ENCODE results near the gene VPS29. TPM values are rescaled to one million over a fixed set of nuclear protein-coding genes. Genes with fewer than 3 reads are reported as not detected.
"Not testable (repeated sequence)": the region's sequence is repeated elsewhere in the genome, so short reads cannot be mapped to it uniquely, and the experiment has no call there.

VPS29 gene
- total RNA-seq, 1 donor from 2014 or later: 72.6 TPM

DNA sequence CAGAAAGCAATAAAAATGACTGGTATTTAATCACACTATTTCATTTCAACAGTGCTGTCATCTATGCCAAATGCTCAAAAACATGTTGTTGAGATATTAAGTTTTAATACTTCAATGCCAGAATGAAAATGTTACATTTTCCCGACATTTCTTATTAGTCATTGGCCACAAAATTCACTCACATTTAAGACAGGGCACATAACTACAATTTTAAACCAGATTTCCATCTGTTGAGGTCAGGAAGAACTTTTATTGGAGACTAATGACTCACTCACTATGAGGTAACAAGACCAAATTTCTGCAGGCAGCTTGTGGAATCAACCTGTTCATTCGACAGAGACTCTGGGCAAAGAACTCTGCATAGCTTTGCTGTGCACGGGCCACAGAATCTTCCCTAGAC lies 44.4 kb upstream of the VPS29 start:
- no peaks in the 10 kb centered on the region for H3K9me3 Mint-ChIP-seq
- TF ChIP-seq CTCF (conservative IDR thresholded peaks at IDR 0.05): no peak
- no peak for DNase-seq (ENCODE audit: extremely low spot score, unreplicated experiment)
- H3K27ac Mint-ChIP-seq: no peak overlapping the region
- H3K4me3 Mint-ChIP-seq: no peak overlapping the region
- H3K4me1 Mint-ChIP-seq (ENCODE audit: unreplicated experiment): peaks cover 15% of the 10 kb centered on the region
- H3K36me3 Mint-ChIP-seq: peaks cover 29% of the 10 kb centered on the region
- H3K27me3 Mint-ChIP-seq: no peaks in the 10 kb centered on the region

DNA sequence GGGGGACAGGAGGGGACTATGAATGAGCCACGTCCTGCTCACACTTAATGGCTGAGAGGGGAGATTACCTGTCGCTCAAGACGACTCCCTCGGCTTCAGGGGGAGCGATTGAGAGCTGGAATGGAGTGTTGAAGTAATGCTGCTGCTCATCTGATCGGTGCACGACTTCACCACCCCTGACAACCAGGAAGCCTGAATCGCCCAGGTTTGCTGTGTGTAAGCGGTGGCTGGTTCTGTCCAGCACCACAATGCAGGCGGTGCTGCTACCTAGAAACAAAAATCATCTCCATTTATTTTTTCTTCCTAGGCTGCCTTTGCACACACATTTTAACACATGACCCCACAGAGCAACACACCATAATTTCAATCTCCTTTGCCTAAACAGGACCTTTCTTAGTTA lies 43.9 kb upstream of the VPS29 start:
- no peak for DNase-seq (ENCODE audit: extremely low spot score, unreplicated experiment)
- H3K27me3 Mint-ChIP-seq: no peaks in the 10 kb centered on the region
- no peak for TF ChIP-seq CTCF (conservative IDR thresholded peaks at IDR 0.05)
- peaks cover 29% of the 10 kb centered on the region for H3K36me3 Mint-ChIP-seq
- H3K4me3 Mint-ChIP-seq: no peak overlapping the region
- H3K4me1 Mint-ChIP-seq (ENCODE audit: unreplicated experiment): peaks cover 15% of the 10 kb centered on the region
- no peaks in the 10 kb centered on the region for H3K9me3 Mint-ChIP-seq
- H3K27ac Mint-ChIP-seq: peak overlapping the region; percentile 7

DNA sequence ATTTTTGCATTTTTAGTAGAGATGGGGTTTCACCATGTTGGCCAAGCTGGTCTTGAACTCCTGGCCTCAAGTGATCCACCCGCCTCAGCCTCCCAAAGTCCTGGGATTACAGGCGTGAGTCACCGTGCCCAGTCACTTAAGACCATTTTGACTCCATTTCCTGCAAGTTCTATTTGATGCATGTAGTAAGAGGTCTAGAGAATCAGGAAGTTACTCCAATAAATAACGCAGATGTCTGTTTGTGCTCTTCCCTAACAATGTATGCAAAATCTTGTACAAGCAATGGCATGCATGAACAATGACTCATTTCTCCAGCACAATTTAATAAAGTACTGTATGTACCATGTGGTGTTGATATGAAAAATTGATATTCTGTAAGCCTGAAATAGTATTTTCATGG lies 43.3 kb upstream of the VPS29 start:
- Mint-ChIP-seq H3K36me3 (peaks cover 29% of the 10 kb centered on the region), H3K27ac (peak overlapping the region; percentile 7), H3K4me1 (ENCODE audit: unreplicated experiment) (peaks cover 15% of the 10 kb centered on the region)
- H3K27me3 Mint-ChIP-seq; H3K9me3 Mint-ChIP-seq; DNase-seq (ENCODE audit: extremely low spot score, unreplicated experiment); H3K4me3 Mint-ChIP-seq: not testable (repeated sequence)

DNA sequence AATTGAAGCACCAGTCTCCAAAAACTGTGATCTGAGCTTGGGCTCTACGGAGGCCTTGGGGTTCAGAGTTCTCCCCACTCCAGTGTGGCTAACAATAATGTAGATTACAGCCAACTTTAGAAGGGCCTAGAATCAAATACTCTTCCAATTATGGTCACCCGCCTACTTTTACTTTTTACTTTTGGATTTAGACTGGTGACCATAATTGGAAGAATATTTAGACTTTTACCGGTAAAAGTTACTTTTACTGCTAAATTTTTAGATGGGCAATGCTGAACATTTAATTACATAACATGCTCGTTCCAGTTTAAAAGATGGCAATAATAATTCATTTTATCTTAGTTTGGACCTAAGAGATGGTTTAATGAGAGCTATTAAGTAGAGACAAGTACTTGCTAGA lies 42.1 kb upstream of the VPS29 start:
- H3K36me3 Mint-ChIP-seq: peaks cover 28% of the 10 kb centered on the region

GRCh38 chr12:110543252-110543959 lies 41.5 kb upstream of the VPS29 start:
- no peak overlapping the region for H3K4me3 Mint-ChIP-seq
- no peaks in the 10 kb centered on the region for H3K27me3 Mint-ChIP-seq
- DNase-seq (ENCODE audit: extremely low spot score, unreplicated experiment): no peak
- TF ChIP-seq CTCF (conservative IDR thresholded peaks at IDR 0.05): no peak
- H3K9me3 Mint-ChIP-seq: no peaks in the 10 kb centered on the region
- H3K4me1 Mint-ChIP-seq (ENCODE audit: unreplicated experiment): peaks cover 8% of the 10 kb centered on the region
- no peak overlapping the region for H3K27ac Mint-ChIP-seq
- H3K36me3 Mint-ChIP-seq: peaks cover 29% of the 10 kb centered on the region

More for the DNA sequence above, 42.1 kb upstream of the VPS29 start:
- no peak overlapping the region for H3K4me3 Mint-ChIP-seq
- H3K27me3 Mint-ChIP-seq: no peaks in the 10 kb centered on the region
- TF ChIP-seq CTCF (conservative IDR thresholded peaks at IDR 0.05): no peak
- no peaks in the 10 kb centered on the region for H3K9me3 Mint-ChIP-seq
- H3K27ac Mint-ChIP-seq: no peak overlapping the region
- peaks cover 8% of the 10 kb centered on the region for H3K4me1 Mint-ChIP-seq (ENCODE audit: unreplicated experiment)
- no peak for DNase-seq (ENCODE audit: extremely low spot score, unreplicated experiment)

DNA sequence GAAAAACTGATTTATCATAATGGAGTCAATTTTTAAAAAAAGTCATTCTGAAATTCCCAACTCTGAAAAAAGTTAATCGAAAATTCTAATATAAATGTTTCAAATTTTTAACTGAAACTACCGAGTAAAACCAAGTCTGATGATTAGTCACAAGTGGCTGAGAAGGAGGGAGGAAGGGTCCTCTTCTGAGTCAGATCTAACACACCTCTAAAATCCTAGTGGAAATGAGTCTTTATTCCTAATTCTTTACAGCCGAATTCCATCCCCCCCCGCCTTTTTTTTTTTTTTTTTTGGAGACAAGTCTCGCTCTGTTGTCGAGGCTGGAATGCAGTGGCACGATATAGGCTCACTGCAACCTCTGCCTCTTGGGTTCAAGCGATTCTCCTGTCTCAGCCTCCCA lies 38.1 kb upstream of the VPS29 start:
- Mint-ChIP-seq H3K9me3 (no peaks in the 10 kb centered on the region), H3K36me3 (peaks cover 29% of the 10 kb centered on the region), H3K27ac (no peak overlapping the region), H3K4me3 (no peak overlapping the region), H3K27me3 (no peaks in the 10 kb centered on the region), H3K4me1 (ENCODE audit: unreplicated experiment) (peaks cover 8% of the 10 kb centered on the region)
- no peak for DNase-seq (ENCODE audit: extremely low spot score, unreplicated experiment)
- TF ChIP-seq CTCF (conservative IDR thresholded peaks at IDR 0.05): no peak

All from type B pancreatic cell (in vitro differentiated cells).